Measurements from ENCODE around the gene SHFL. TPM values are rescaled to one million over a fixed set of nuclear protein-coding genes. Genes with fewer than 3 reads are reported as not detected.

SHFL gene
- total and polyA plus RNA-seq, 3 experiments from 2014 or later: 41.5 to 68.1 (median 45.2) TPM

- Histone ChIP-seq H3K9me3 (ENCODE audit: low read length) (no peaks in the 10 kb centered on the region), H3K36me3 (ENCODE audit: insufficient read depth, low read length) (peaks cover 7% of the 10 kb centered on the region), H3K27me3 (ENCODE audit: insufficient read depth, low read length, poor library complexity, severe bottlenecking) (no peaks in the 10 kb centered on the region), H3K4me1 (ENCODE audit: insufficient read depth, low read length) (peaks cover 32% of the 10 kb centered on the region), H3K4me3 (ENCODE audit: low read length) (peak overlapping the region; percentile 60), H3K27ac (ENCODE audit: low read depth, low read length) (peak overlapping the region; percentile 67)
- Mint-ChIP-seq H3K9me3 (peaks cover 0 to 2% (median 0%) of the 10 kb centered on the region in 5 donors), H3K4me1 (peaks cover 29 to 49% (median 29%) of the 10 kb centered on the region in 3 donors), H3K27me3 (no peaks in the 10 kb centered on the region), H3K36me3 (peaks cover 0 to 22% (median 8%) of the 10 kb centered on the region in 3 donors), H3K27ac (peak overlapping the region in 4 of 8 donors; percentile 61 to 76 (median 66)), H3K4me3 (peak overlapping the region in 3 of 7 donors; percentile 25 to 71 (median 40))
- CTCF ChIA-PET: interaction anchor here (0.8 to 11.6 kb wide), 5 partner anchors 13 to 332 kb away, joined by 4 to 194 read pairs (median 8); partner anchors contain the start of genes P2RY11 and PPAN
- POLR2A ChIA-PET: interaction anchor here (0.6 to 2.9 kb wide), 7 partner anchors 10 to 287 kb away, joined by 3 to 36 read pairs (median 6); partner anchors contain the start of genes MRPL4, P2RY11, PPAN and SHFL
- DNase-seq: no peak
Measured at GRCh38 chr19:10096615-10096963, 10.5 kb downstream of the SHFL start.

DNA sequence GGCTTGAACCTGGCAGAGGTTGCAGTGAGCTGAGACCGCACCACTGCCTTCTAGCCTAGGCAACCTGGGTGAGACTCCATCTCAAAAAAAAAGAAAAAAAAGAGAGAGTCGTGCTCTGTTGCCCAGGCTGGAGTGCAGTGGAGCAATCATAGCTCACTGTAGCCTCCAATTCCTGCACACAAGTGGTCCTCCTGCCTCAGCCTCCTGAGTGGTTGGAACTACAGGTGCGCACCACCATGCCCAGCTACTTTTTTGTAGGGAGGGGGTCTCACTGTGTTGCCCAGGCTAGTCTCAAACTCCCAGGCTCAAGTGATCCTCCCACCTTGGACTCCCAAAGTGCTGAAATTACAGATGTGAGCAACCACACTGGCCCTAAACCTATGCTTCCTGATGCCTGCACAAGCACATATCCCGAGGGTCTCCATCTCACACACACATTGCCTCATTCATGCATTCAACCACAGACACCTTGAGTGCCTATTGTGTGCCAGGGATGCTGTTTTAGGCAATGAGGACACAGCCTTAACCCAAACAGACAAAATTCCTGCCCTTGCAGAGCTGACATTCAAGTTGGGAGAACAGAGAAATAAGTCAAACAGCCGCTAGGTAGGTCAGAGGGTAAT is 14.2 kb downstream of the SHFL start:
- ChIA-PET CTCF (interaction anchor here (0.6 to 11.6 kb wide), 5 partner anchors 12 to 150 kb away, joined by 3 to 194 read pairs (median 4); partner anchors contain the start of genes P2RY11 and PPAN), POLR2A (interaction anchor here (0.8 to 2.1 kb wide), 3 partner anchors 13 to 42 kb away, joined by 3 to 6 read pairs (median 5); no protein-coding TSS in a partner anchor)
- no peaks in the 10 kb centered on the region for H3K9me3 ChIP-seq (ENCODE audit: low read length)
- H3K27me3 ChIP-seq (ENCODE audit: insufficient read depth, low read length, poor library complexity, severe bottlenecking): no peaks in the 10 kb centered on the region
- peak overlapping the region in 3 of 7 donors; percentile 37 to 59 (median 39) for H3K4me3 Mint-ChIP-seq
- peaks cover 54% of the 10 kb centered on the region for H3K4me1 ChIP-seq (ENCODE audit: insufficient read depth, low read length)
- H3K36me3 ChIP-seq (ENCODE audit: insufficient read depth, low read length): no peaks in the 10 kb centered on the region
- peaks cover 0 to 2% (median 0%) of the 10 kb centered on the region in 5 donors for H3K9me3 Mint-ChIP-seq
- no peak overlapping the region for H3K4me3 ChIP-seq (ENCODE audit: low read length)
- peaks cover 46 to 68% (median 54%) of the 10 kb centered on the region in 3 donors for H3K4me1 Mint-ChIP-seq
- H3K36me3 Mint-ChIP-seq: no peaks in the 10 kb centered on the region
- no peak overlapping the region for H3K27ac ChIP-seq (ENCODE audit: low read depth, low read length)
- H3K27me3 Mint-ChIP-seq: no peaks in the 10 kb centered on the region
- H3K27ac Mint-ChIP-seq: peak overlapping the region in 7 of 8 donors; percentile 67 to 100 (median 92)
- DNase-seq: no peak

GRCh38 chr19:10102787-10103236 is 16.7 kb downstream of the SHFL start:
- no peak for DNase-seq
- H3K36me3 Mint-ChIP-seq: peaks cover 0 to 14% (median 6%) of the 10 kb centered on the region in 3 donors
- no peaks in the 10 kb centered on the region for H3K27me3 ChIP-seq (ENCODE audit: insufficient read depth, low read length, poor library complexity, severe bottlenecking)
- H3K4me3 ChIP-seq (ENCODE audit: low read length): no peak overlapping the region
- H3K27ac ChIP-seq (ENCODE audit: low read depth, low read length): peak overlapping the region; percentile 84
- H3K27me3 Mint-ChIP-seq: no peaks in the 10 kb centered on the region
- H3K4me1 Mint-ChIP-seq: peaks cover 59 to 80% (median 71%) of the 10 kb centered on the region in 3 donors
- CTCF ChIA-PET: interaction anchor here (1.9 to 11.6 kb wide), 2 partner anchors 10 to 12 kb away, joined by 4 to 194 read pairs; partner anchors contain the start of genes P2RY11 and PPAN
- H3K4me3 Mint-ChIP-seq: peak overlapping the region; percentile 49 to 88 (median 79)
- POLR2A ChIA-PET: interaction anchor here (0.7 to 2.0 kb wide), 2 partner anchors 11 to 18 kb away, joined by 3 to 15 read pairs; no protein-coding TSS in a partner anchor
- H3K27ac Mint-ChIP-seq: peak overlapping the region; percentile 98 to 100 (median 99)
- H3K9me3 Mint-ChIP-seq: peaks cover 0 to 2% (median 0%) of the 10 kb centered on the region in 5 donors
- no peaks in the 10 kb centered on the region for H3K9me3 ChIP-seq (ENCODE audit: low read length)
- peaks cover 57% of the 10 kb centered on the region for H3K4me1 ChIP-seq (ENCODE audit: insufficient read depth, low read length)
- H3K36me3 ChIP-seq (ENCODE audit: insufficient read depth, low read length): peaks cover 8% of the 10 kb centered on the region

GRCh38 chr19:10104130-10104513 is 18.0 kb downstream of the SHFL start:
- Mint-ChIP-seq H3K27me3 (no peaks in the 10 kb centered on the region), H3K27ac (peak overlapping the region; percentile 54 to 99 (median 96)), H3K36me3 (peaks cover 0 to 25% (median 6%) of the 10 kb centered on the region in 3 donors), H3K4me1 (peaks cover 52 to 77% (median 67%) of the 10 kb centered on the region in 3 donors), H3K4me3 (peak overlapping the region in 6 of 7 donors; percentile 1 to 87 (median 34)), H3K9me3 (peaks cover 0 to 2% (median 0%) of the 10 kb centered on the region in 5 donors)
- Histone ChIP-seq H3K4me3 (ENCODE audit: low read length) (no peak overlapping the region), H3K27ac (ENCODE audit: low read depth, low read length) (peak overlapping the region; percentile 91), H3K27me3 (ENCODE audit: insufficient read depth, low read length, poor library complexity, severe bottlenecking) (no peaks in the 10 kb centered on the region), H3K4me1 (ENCODE audit: insufficient read depth, low read length) (peaks cover 67% of the 10 kb centered on the region), H3K36me3 (ENCODE audit: insufficient read depth, low read length) (peaks cover 19% of the 10 kb centered on the region), H3K9me3 (ENCODE audit: low read length) (no peaks in the 10 kb centered on the region)
- ChIA-PET CTCF (interaction anchor here (0.9 to 11.6 kb wide), 6 partner anchors 8 to 276 kb away, joined by 3 to 194 read pairs (median 4); partner anchors contain the start of genes P2RY11, PPAN and TYK2), POLR2A (interaction anchor here (0.7 to 4.4 kb wide), 4 partner anchors 8 to 336 kb away, joined by 5 to 36 read pairs (median 10); partner anchors contain the start of gene ZNF846)
- DNase-seq: no peak

GRCh38 chr19:10104665-10105508 is 18.8 kb downstream of the SHFL start:
- Histone ChIP-seq H3K4me1 (ENCODE audit: insufficient read depth, low read length) (peaks cover 67% of the 10 kb centered on the region), H3K27me3 (ENCODE audit: insufficient read depth, low read length, poor library complexity, severe bottlenecking) (no peaks in the 10 kb centered on the region), H3K4me3 (ENCODE audit: low read length) (peak overlapping the region; percentile 29), H3K9me3 (ENCODE audit: low read length) (no peaks in the 10 kb centered on the region), H3K27ac (ENCODE audit: low read depth, low read length) (peak overlapping the region; percentile 91), H3K36me3 (ENCODE audit: insufficient read depth, low read length) (peaks cover 27% of the 10 kb centered on the region)
- ChIA-PET POLR2A (interaction anchor here (0.7 to 4.4 kb wide), 4 partner anchors 9 to 336 kb away, joined by 5 to 36 read pairs (median 10); partner anchors contain the start of gene ZNF846), CTCF (interaction anchor here (0.9 to 11.6 kb wide), 5 partner anchors 8 to 275 kb away, joined by 3 to 194 read pairs (median 5); partner anchors contain the start of genes P2RY11, PPAN and TYK2)
- peaks cover 48 to 78% (median 60%) of the 10 kb centered on the region in 3 donors for H3K4me1 Mint-ChIP-seq
- peak overlapping the region; percentile 93 to 99 (median 98) for H3K27ac Mint-ChIP-seq
- H3K36me3 Mint-ChIP-seq: peaks cover 0 to 33% (median 6%) of the 10 kb centered on the region in 3 donors
- DNase-seq: peak; percentile 75 to 94 (median 80)
- H3K27me3 Mint-ChIP-seq: no peaks in the 10 kb centered on the region
- H3K9me3 Mint-ChIP-seq: peaks cover 0 to 2% (median 0%) of the 10 kb centered on the region in 5 donors
- H3K4me3 Mint-ChIP-seq: peak overlapping the region; percentile 78 to 90 (median 84)

DNA sequence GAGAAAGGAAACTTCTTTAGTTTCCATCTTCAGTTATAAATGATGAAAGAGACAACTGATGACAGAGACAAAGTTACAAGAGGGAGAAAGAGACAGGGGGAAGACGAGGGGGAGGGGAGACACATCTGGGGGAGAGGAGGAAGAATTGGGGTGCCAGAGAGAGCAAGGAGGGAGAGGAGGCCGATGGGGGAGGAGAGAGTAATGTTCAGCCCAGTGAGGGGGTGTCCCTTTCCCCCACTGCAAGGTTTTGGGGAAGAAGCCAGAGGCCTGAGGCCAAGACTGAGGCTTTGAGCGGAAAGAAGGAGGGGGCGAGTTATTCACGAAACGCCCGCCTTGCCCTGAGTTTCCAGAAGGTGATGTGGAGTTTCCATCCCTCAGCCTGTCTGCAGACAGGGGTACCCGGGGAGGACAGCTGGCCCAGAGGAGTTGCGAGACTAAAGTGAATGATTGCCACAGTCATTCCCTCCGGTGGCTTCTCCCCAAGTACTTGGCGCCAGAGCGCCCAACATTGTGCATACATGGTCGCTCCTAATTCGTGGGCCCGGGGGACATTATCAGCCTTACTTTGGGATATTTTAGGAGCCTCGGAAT is 19.5 kb downstream of the SHFL start:
- POLR2A ChIA-PET: interaction anchor here (0.8 to 4.4 kb wide), 4 partner anchors 9 to 164 kb away, joined by 3 to 36 read pairs (median 8); partner anchors contain the start of gene EIF3G
- Mint-ChIP-seq H3K4me1 (peaks cover 47 to 80% (median 60%) of the 10 kb centered on the region in 3 donors), H3K27me3 (no peaks in the 10 kb centered on the region), H3K27ac (peak overlapping the region; percentile 93 to 99 (median 98)), H3K9me3 (peaks cover 0 to 2% (median 0%) of the 10 kb centered on the region in 5 donors), H3K36me3 (peaks cover under 1 to 38% (median 6%) of the 10 kb centered on the region in 3 donors), H3K4me3 (peak overlapping the region; percentile 78 to 90 (median 84))
- Histone ChIP-seq H3K27ac (ENCODE audit: low read depth, low read length) (peak overlapping the region; percentile 91), H3K9me3 (ENCODE audit: low read length) (no peaks in the 10 kb centered on the region), H3K27me3 (ENCODE audit: insufficient read depth, low read length, poor library complexity, severe bottlenecking) (no peaks in the 10 kb centered on the region), H3K4me1 (ENCODE audit: insufficient read depth, low read length) (peaks cover 63% of the 10 kb centered on the region), H3K4me3 (ENCODE audit: low read length) (peak overlapping the region; percentile 32), H3K36me3 (ENCODE audit: insufficient read depth, low read length) (peaks cover 33% of the 10 kb centered on the region)
- peak in 4 of 5 donors; percentile 61 to 88 (median 70) for DNase-seq
- CTCF ChIA-PET: interaction anchor here (1.0 to 14.2 kb wide), 6 partner anchors 6 to 144 kb away, joined by 3 to 194 read pairs (median 7); partner anchors contain the start of genes ANGPTL6, P2RY11 and PPAN
